Activated B cell treated with CpG ODN at 0.5 μM for 24 hours (primary cell): ENCODE measurements around the gene ZC3H18. TPM values are rescaled to one million over a fixed set of nuclear protein-coding genes. Genes with fewer than 3 reads are reported as not detected.

Experiments used
- ATAC-seq: fragments of 200-7000 bp; cut with Tn5 transposase; one replicate; pipeline ENCODE4 v1.10.0; 2021; ENCODE audit warnings: low read depth, mild to moderate bottlenecking, moderate library complexity
- CTCF ChIA-PET: fragments of 350-600 bp; sonication (Branson Sonifier 250); formaldehyde crosslinking; loops from one replicate; lab custom pipeline; 2021; ENCODE audit warnings: antibody characterized with exemption; lab: Charles Lee
- POLR2A ChIA-PET: fragments of 350-600 bp; sonication (Branson Sonifier 250); formaldehyde crosslinking; loops from one replicate; lab custom pipeline; 2021; ENCODE audit warnings: antibody characterized with exemption; lab: Charles Lee
- DNase-seq: peaks from one replicate; pipeline ENCODE4 v3.0.0; 2022
- H3K27ac Mint-ChIP-seq: one replicate; pipeline ENCODE4 v1.8.0; 2020; ENCODE audit warnings: mixed read lengths
- H3K27me3 Mint-ChIP-seq: one replicate; pipeline ENCODE4 v1.8.0; 2021; ENCODE audit warnings: mixed read lengths
- H3K36me3 Mint-ChIP-seq: one replicate; pipeline ENCODE4 v1.8.0; 2021; ENCODE audit warnings: low read depth, mixed read lengths
- H3K4me1 Mint-ChIP-seq: one replicate; pipeline ENCODE4 v1.8.0; 2021; ENCODE audit warnings: mixed read lengths
- H3K4me3 Mint-ChIP-seq: one replicate; pipeline ENCODE4 v1.8.0; 2020; ENCODE audit warnings: mild to moderate bottlenecking, mixed read lengths
- H3K9me3 Mint-ChIP-seq: one replicate; pipeline ENCODE4 v1.8.0; 2020; ENCODE audit warnings: mixed read lengths
- CTCF ChIP-seq: fragments of 200-600 bp; IDR thresholded peaks from one replicate; pipeline ENCODE4 v1.8.0; 2022; ENCODE audit warnings: antibody characterized with exemption, mild to moderate bottlenecking
- intact Hi-C: fragments of 100-400 bp; cut with micrococcal nuclease; formaldehyde crosslinking; loops from one replicate; pipeline ENCODE4 v1.15.1; 2024
- total RNA-seq: library from RNA; stranded (reverse); gene quantifications from 2 replicates; pipeline ENCODE4 v1.2.3, GENCODE V29; 2022

The ZC3H18 gene
- total RNA-seq, 1 donor from 2014 or later = 74.2 TPM

GRCh38 chr16:88617268-88618031, 47.2 kb downstream of the ZC3H18 start:
- H3K27ac Mint-ChIP-seq = no peak overlapping the region
- TF ChIP-seq CTCF = no peak
- ChIA-PET CTCF (no interaction called here), POLR2A (no interaction called here)
- H3K4me1 Mint-ChIP-seq = no peaks in the 10 kb centered on the region
- H3K27me3 Mint-ChIP-seq = no peaks in the 10 kb centered on the region
- ATAC-seq (no peak), DNase-seq (no peak)
- H3K4me3 Mint-ChIP-seq = no peak overlapping the region
- intact Hi-C loops = no loop called here
- no peaks in the 10 kb centered on the region for H3K9me3 Mint-ChIP-seq
- peaks cover 74% of the 10 kb centered on the region for H3K36me3 Mint-ChIP-seq

GRCh38 chr16:88618182-88618955, 48.2 kb downstream of the ZC3H18 start:
- CTCF ChIA-PET = no interaction called here
- H3K27ac Mint-ChIP-seq = no peak overlapping the region

GRCh38 chr16:88618956-88619667, 48.9 kb downstream of the ZC3H18 start:
- no peak overlapping the region for H3K27ac Mint-ChIP-seq
- no peaks in the 10 kb centered on the region for H3K9me3 Mint-ChIP-seq
- H3K4me1 Mint-ChIP-seq = no peaks in the 10 kb centered on the region
- peaks cover 75% of the 10 kb centered on the region for H3K36me3 Mint-ChIP-seq
- no peak overlapping the region for H3K4me3 Mint-ChIP-seq
- no peak for ATAC-seq
- TF ChIP-seq CTCF = no peak
- ChIA-PET POLR2A (no interaction called here), CTCF (no interaction called here)
- DNase-seq = no peak
- intact Hi-C loops = no loop called here
- H3K27me3 Mint-ChIP-seq = no peaks in the 10 kb centered on the region

More at GRCh38 chr16:88618182-88618955, 48.2 kb downstream of the ZC3H18 start:
- Mint-ChIP-seq H3K9me3 (no peaks in the 10 kb centered on the region), H3K4me3 (no peak overlapping the region), H3K27me3 (no peaks in the 10 kb centered on the region), H3K4me1 (no peaks in the 10 kb centered on the region), H3K36me3 (peaks cover 75% of the 10 kb centered on the region)
- DNase-seq = no peak
- no peak for TF ChIP-seq CTCF
- POLR2A ChIA-PET = interaction anchor here (0.7 kb wide), 2 partner anchors 15 to 92 kb away, joined by 3 read pairs; no protein-coding TSS in a partner anchor
- intact Hi-C loops = no loop called here
- ATAC-seq = no peak

GRCh38 chr16:88619859-88620815, 49.9 kb downstream of the ZC3H18 start:
- ChIA-PET POLR2A (interaction anchor here (0.6 kb wide), 2 partner anchors 705 to 1328 kb away, joined by 4 to 7 read pairs; no protein-coding TSS in a partner anchor), CTCF (no interaction called here)
- no peak for TF ChIP-seq CTCF
- intact Hi-C loops = no loop called here
- peaks cover 73% of the 10 kb centered on the region for H3K36me3 Mint-ChIP-seq
- no peaks in the 10 kb centered on the region for H3K27me3 Mint-ChIP-seq
- ATAC-seq (no peak), DNase-seq (no peak)
- no peak overlapping the region for H3K27ac Mint-ChIP-seq
- no peaks in the 10 kb centered on the region for H3K9me3 Mint-ChIP-seq
- no peaks in the 10 kb centered on the region for H3K4me1 Mint-ChIP-seq
- no peak overlapping the region for H3K4me3 Mint-ChIP-seq
